HG03196 (cell line): Measurements from ENCODE around the gene GRPR.
A peak's percentile ranks its signal among the peaks of the same experiment; 100 is the strongest.

ENCODE experiments used
- ATAC-seq: cut with Tn5 transposase; IDR thresholded peaks from one replicate; pipeline ENCODE4 v1.9.1; 2021; ENCODE audit not compliant: unreplicated experiment

The GRPR gene

GRCh38 chrX:16123222-16123786 lies at the start of gene GRPR:
Gene GRPR (plus strand): TSS chrX:16123565. CDS start chrX:16123954, 389 bp downstream.
- peak; percentile 49 for ATAC-seq

GRCh38 chrX:16075087-16075486 lies 48.3 kb upstream of the GRPR start:
- ATAC-seq = no peak

- no peak for ATAC-seq
These were observed 46.5 kb upstream of the GRPR start for GRCh38 chrX:16076834-16077233.

- ATAC-seq = no peak
These were observed 45.6 kb upstream of the GRPR start for GRCh38 chrX:16077811-16078210.

- ATAC-seq = no peak
These were observed 42.0 kb upstream of the GRPR start for GRCh38 chrX:16081357-16081756.

- ATAC-seq = no peak
These were observed 40.8 kb upstream of the GRPR start for GRCh38 chrX:16082470-16083085.

GRCh38 chrX:16087076-16087475 lies 36.3 kb upstream of the GRPR start:
- ATAC-seq = no peak

GRCh38 chrX:16089086-16089485 lies 34.3 kb upstream of the GRPR start:
- ATAC-seq = no peak

- no peak for ATAC-seq
These were observed 27.2 kb upstream of the GRPR start for GRCh38 chrX:16096141-16096540.

- ATAC-seq = no peak
These were observed 22.7 kb upstream of the GRPR start for GRCh38 chrX:16100673-16101072.

- no peak for ATAC-seq
These were observed 21.8 kb upstream of the GRPR start for GRCh38 chrX:16101581-16101980.

- ATAC-seq = no peak
These were observed 19.7 kb upstream of the GRPR start for GRCh38 chrX:16103625-16104024.

- no peak for ATAC-seq
These were observed 10.9 kb upstream of the GRPR start for GRCh38 chrX:16112428-16112827.

GRCh38 chrX:16113978-16114565 lies 9.3 kb upstream of the GRPR start:
- no peak for ATAC-seq

GRCh38 chrX:16114611-16115010 lies 8.8 kb upstream of the GRPR start:
- ATAC-seq = no peak

- ATAC-seq = peak; percentile 86
These were observed 3.8 kb upstream of the GRPR start for GRCh38 chrX:16119353-16120220.

- no peak for ATAC-seq
These were observed 2.9 kb upstream of the GRPR start for GRCh38 chrX:16120431-16120830.

GRCh38 chrX:16124201-16124600 lies 836 bp downstream of the GRPR start:
- no peak for ATAC-seq

GRCh38 chrX:16125520-16126149 lies 2.3 kb downstream of the GRPR start:
- ATAC-seq = no peak

- ATAC-seq = no peak
These were observed 7.3 kb downstream of the GRPR start for GRCh38 chrX:16130707-16131106.

GRCh38 chrX:16134936-16135335 lies 11.6 kb downstream of the GRPR start:
- no peak for ATAC-seq
